SKM-1 (cell line): ENCODE data around the gene RBMX.
"Not testable (repeated sequence)": the region's sequence is repeated elsewhere in the genome, so short reads cannot be mapped to it uniquely, and the experiment has no call there.

ENCODE experiments used
- DNase-seq: peaks from one replicate; lab custom pipeline; 2025; ENCODE audit not compliant: unreplicated experiment; lab: John Stamatoyannopoulos, UW

Gene RBMX

DNA sequence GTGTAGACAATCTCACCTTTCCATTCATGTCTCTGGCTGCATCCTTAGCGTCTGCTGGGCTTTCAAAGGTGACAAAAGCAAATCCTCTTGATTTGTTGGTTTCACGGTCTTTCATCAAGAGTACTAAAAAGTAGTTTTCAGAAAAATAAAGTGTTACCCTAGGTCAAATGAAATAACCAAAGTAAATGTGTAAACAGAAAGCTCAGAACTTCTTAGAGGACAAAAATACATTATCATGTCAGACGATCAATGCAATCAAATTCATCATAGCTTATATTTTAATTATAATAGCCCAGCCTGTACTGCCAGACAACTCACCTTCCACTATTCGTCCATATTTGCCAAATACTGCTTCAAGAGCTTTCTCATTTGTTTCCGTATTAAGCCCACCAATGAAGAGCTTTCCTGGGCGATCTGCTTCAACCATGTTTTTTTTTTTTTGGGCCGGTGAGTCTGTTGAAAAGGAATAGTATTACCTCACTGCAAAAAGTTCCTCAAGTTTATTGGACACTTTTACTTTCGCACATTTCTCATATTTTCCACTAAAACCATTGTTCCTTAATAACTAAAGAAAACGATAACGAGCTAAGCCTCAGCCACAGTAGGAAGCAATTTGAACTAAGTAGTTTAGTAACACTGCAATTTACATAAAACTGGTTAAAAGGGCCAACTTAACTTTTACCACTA lies 1.4 kb downstream of the RBMX start:
- DNase-seq, result no peak

DNA sequence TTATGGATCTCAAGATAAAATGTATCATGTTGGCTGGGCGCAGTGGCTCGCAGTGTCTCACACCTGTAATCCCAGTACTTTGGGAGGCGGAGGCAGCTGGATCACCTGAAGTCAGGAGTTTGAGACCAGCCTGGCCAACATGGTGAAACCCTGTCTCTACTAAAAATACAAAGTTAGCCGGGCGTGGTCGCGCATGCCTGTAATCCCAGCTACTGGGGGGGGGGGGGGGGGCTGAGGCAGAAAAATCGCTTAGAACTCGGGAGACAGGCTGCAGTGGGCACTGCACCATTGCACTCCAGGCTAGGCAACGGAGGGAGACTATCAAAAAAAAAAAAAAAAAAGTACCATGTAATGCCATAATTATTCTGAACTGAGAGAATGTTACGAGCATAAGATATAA lies 2.1 kb downstream of the RBMX start:
- DNase-seq, result no peak

DNA sequence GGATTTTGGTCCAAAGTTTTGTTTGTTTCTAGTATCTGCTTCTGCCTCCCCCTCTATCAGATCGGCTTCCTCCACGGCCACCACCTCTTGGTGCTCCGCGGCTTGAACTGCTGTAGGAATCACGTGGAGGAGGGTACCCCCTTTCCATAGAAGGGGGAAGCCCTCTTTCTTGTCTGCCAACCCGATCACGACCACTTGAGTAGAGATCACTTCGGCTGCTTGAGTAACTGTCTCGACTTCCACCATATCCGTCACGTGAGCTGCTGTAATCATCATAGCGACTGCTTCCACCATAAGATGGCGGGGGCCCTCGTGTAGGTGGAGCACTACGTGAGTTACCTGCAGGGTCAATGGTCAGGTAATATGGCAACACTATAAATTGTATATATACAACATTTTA lies 6.4 kb downstream of the RBMX start:
- DNase-seq, result not testable (repeated sequence)

DNA sequence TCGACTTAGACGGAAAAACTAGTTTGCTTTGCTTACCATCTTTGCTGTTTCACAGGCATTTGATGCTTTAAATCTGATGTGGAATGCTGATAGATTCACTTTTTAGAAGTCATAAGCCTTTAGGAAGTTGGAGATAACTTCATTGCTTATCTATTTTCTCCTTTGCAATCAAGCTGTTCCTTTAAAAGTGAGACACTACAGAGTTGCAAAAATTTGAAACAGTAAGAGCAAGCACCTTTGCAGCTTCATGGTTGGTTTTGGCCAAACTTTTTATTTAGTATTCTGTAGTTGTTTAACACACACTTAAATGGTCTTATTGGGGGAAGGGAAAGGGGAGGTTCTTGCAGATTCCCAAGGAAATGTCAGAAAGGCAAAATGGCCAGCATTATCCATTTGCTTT lies 7.3 kb downstream of the RBMX start:
- not testable (repeated sequence) for DNase-seq

DNA sequence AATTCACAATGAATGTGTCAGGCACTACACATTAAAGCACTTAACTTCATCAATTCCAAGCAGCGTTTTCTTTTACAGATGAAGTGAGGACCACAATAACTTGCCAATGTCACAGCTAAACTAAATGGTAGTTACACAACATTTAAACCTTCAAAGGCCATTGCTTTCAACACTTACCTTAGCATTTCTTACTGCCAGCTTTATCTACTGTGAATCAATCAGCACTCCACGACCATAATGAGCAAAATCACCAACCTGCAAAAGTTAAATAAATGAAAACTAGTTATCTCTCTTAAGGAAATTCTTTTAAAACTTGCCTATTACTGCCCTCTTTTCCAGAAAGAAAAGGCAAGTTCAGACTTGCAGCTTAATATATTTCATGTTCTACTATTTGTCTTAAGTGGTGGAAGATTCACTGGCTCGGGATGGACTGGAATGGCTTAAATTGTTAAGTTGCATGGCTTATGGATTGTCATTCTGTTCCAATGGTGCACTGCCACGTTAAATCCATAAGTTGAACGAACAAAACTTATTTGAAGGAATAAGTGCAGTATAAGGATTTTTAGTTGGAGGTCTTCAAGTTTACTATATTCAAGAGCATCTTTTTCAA lies 8.3 kb downstream of the RBMX start:
- no peak for DNase-seq

DNA sequence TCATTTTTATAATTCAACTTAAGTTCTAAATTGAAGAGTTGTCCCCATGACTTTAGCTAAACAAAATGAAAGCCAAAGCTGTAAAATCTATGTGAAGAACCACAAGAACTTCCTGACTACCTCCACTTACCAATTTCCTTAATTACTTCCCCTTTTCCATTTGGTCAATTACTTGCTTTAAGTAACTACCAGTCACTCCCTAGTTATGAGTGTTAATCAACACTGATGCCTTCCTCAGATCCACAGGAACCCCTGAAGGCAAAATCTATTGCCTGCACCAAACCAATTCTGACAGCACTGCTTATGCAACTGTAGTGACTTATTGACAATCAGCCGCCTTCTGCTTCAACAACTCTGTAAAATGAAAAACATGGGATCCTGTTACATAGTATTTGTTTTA lies 10.5 kb downstream of the RBMX start:
- DNase-seq, result no peak

DNA sequence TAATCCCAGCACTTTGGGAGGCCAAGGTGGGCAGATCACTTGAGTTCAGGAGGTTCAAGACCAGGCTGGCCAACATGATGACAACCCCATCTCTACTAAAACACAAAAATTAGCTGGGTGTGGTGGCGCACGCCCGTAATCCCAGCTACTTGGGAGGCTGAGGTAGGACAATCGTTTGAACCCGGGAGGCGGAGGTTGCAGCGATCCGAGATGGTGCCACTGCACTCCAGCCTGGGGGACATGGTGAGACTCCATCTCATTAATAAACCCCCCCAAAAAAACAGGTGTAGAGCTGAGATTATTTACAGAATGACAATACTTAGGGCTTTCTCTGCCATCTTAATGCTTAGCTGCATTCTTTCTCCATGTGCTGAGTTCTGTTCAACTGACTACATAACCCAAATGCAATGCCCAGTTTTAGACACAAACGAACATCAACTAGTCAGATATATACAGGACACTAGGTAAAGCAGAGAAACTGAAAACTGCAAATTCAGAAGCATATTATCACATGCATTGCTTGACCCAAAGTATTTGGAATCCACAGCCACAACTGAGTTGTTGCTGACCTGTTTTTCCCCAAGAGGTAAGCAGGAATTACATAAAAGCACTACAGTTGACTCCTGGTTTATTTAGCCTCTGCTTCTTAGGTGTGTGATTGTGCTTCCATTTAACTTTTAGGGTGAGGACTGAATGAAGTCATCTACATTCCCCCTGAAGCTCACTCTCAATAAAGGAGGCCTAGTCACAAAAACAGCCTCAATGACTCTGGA lies 12.1 kb downstream of the RBMX start:
- DNase-seq, result no peak

DNA sequence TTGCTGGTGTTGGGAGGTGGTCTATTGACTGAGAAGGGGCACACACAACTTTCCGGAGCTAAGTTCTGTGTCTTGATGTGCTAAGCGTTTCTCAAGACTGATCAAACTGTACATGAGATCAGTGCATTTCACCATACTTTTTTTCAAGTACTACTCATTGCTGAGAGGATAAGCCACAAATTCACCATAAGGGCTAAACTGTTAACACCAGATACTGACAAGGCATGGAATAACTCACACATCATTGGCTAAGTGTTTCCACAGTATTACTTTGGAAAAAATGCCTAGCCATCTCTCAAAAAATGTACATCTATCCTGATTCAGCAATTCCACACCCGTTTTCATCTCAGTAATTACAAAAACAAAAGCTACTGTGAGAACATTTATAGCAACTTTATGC lies 13.0 kb downstream of the RBMX start:
- DNase-seq, result no peak

DNA sequence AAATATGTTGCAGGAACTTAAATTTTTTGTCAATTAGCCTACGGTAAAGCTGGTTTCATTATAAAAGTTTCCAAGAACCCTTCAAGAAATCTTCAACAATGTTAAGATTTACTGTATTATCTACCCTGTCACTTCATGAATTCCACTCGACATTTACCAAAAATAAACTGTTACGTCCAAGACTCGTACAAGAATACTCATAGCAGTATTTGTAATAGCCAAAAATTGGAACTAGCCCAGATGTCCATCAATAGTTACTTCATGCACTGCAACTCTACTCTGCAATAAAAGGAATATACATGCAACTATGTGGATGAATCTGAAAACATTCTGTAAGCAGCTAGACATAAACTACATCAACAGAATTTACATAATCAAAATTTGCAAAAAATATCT lies 13.4 kb downstream of the RBMX start:
- DNase-seq, result no peak

DNA sequence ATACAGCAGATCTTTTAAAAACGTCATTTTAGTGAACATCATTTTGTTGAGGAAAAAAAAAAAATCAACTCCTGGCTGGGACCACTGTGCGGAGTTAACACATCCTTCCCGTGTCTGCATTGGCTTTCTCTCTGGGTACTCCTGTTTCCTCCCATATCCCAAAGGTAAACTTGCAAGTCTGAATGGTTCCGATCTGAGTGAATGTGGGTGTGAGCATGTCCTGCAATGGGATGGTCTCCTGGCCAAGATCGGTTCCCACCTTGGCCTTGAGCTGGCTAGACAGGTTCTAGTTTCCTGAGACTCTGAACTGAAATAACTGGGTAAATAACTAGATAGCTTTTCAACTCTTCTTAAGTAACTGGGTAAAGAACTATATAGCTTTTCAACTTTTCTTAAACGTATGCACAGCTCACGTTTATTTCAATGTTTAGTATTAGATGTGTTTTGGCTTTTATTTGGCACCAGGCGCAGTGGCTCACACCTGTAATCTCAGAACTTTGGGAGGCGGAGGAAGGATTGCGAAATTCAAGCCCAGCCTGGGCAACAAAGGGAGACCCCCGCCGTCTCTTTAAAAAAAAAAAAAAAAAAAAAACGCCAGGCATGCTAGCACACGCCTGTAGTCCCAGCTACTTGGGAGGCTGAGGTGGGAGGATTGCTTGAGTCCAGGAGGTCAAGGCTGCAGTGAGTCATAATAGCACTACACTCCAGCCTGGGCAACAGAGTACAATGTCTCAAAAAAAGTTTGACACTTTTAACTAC lies 14.0 kb downstream of the RBMX start:
- DNase-seq, result no peak

DNA sequence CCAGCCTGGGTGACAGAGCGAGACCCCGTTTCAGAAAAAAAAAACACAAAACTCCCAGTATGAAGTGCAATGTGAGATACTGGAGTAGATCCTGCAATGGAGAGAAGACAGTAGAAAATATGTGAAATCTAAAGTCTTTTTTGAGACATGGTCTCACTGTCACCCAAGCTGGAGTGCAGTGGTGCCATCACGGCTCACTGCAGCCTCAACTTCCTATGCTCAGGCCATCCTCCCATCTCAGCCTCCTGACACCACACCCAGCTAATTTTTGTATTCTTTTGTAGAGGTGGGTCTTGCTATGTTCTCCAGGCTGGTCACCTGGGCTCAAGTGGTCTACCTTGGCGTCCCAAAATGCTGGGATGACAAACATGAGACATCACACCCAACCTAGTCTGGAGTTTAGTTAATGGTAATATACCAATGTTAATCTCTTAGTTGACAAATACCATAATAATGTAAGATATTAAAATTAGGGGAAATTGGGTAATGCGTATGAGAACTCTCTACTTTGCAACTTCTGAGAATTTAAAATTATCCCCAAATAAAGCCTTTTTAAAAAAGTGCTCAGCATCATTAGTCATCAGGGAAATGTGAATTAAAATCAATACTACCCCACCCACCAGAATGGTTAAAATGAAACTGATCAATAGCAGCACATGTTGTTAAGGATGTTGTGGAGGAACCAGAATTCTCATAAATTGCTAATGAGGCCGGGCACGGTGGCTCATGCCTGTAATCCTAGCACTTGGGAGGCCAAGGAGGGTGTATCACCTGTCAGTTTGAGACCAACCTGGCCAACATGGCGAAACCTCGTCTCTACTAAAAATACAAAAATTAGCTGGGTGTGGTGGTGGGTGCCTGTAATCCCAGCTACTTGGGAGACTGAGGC lies 15.0 kb downstream of the RBMX start:
- no peak for DNase-seq

DNA sequence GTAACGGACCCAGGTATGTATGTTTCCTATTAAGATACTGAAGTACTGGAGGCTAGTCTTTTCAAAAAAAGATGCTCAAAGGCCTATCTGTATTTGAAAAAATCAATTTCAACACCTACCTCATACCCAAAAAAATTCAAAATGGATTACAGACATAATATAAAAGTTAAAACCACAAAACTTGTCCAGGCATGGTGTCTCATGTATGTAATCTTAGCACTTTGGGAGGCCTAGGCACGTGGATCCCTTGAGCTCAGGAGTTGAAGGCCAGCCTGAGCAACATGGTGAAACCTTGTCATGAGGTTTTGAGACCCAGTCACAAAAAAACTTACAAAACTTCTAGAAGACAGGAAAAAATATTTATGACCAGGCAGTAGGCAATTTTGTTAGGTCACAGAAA lies 16.7 kb downstream of the RBMX start:
- no peak for DNase-seq

DNA sequence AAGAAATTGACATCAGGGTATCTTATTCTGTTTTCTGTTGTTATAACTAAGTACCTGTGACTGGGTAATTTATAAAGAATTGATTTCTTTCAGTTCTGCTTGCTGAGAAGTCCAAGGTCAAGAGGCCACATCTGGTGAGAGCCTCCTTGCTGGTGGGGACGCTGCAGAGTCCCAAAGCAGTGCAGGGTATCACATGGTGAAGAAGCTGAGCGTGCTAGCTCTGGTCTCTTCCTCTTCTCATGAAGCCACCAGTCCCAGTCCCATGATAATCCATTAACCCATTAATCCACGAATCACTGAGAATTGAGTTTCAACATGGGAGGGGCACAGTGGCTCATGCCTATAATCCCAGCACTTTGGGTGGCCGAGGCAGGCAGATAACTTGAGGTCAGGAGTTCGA lies 18.0 kb downstream of the RBMX start:
- no peak for DNase-seq

DNA sequence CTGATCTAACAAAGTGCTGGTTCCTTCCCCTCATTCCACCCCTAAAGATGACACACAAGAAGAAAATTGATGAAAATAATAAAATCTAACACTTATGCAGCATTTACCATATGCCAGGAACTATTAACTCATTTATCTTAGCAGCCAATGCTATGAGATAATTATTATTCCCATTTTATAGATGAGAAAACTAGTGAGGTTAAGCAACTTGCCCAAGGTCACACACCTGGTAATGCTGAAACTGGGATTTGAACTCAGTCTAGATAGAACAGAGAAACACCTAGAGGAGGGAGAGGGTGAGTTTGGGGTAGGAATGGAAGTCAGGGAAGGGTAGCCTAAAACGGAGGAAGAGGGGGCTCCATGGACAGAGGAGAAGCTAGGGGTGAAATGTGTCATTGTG lies 18.6 kb downstream of the RBMX start:
- no peak for DNase-seq

DNA sequence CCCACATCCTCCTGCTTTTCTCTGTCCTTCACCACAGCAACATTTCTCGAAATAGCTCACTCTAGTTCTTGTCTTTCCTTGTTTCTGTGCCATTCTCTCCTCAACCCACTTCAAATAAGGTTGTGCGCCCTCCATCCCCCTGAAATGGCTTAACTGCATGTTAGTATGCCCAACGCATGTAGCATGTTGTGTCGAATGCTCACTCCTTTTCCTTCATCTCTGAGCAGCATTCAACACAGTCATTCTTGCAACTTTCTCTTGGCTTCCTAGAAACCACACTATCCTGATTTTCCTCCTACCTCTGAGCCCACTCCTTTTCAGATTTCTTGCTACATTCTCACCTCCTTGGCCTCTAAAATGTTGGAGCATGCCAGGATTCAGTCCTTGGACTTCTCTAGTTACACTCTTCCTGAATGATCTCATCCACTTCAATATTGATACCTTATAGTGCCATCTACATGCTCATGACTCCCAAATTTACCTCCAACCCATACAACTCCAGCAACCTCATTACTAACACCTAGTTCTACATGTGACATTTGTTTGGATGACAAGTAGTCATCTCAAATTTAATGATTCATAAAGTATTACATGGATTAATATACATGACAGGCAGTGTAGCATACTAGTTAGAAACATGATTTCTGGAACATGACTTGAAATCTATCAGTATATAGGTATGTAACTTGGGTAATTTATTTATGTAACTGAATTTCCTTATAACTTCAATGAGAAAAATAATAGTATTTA lies 22.3 kb downstream of the RBMX start:
- no peak for DNase-seq

DNA sequence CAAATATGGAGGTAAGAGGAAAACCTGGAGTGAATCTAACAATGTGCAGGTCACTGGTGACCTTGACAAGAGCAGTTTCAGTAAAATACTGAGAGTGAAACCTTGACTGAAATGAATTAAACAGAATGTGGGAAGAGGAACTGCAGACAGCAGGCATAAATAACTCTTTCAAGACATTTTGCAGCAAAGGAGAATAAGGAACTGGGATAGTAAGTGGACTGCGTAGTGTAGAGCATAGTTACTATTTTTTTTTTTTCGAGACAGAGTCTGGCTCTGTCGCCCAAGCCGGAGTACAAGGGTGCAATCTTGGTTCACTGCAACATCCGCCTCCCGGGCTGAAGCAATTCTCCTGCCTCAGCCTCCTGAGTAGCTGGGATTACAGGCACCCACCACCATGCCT lies 24.0 kb downstream of the RBMX start:
- DNase-seq, result peak; percentile 40

DNA sequence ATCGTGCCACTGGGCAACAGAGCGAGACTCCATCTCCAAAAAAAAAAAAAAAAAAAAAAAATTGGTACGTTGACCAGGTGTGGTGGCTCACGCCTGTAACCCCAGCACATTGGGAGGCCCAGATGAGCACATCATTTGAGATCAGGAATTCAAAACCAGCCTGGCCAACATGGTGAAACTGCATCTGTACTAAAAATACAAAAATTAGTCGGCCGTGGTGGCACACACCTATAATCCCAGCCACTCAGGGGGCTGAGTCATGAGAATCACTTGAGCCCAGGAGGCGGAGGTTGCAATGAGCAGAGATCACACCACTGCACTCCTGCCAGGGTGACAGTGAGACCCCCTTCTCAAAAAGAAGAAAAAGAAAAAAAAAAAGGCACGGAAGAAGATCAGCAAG lies 24.5 kb downstream of the RBMX start:
- DNase-seq, result no peak

DNA sequence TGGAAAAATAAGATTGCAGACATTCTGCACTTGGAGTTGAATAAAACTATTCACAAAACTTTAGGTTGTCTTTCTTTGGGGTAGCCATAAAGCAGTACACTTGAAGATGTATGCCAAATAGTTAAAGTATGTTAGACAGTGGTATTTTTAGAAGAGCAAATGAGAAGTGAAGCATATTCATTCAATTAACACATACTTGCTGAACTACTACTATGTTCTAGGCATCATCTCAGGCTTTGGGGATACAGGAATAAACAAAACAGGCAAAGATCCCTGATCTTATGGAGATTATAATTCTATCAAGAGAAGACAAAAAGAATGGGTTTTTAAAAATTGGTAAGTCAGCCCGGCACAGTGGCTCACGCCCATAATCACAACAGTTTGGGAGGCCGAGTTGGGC lies 29.0 kb downstream of the RBMX start:
- DNase-seq, result no peak

DNA sequence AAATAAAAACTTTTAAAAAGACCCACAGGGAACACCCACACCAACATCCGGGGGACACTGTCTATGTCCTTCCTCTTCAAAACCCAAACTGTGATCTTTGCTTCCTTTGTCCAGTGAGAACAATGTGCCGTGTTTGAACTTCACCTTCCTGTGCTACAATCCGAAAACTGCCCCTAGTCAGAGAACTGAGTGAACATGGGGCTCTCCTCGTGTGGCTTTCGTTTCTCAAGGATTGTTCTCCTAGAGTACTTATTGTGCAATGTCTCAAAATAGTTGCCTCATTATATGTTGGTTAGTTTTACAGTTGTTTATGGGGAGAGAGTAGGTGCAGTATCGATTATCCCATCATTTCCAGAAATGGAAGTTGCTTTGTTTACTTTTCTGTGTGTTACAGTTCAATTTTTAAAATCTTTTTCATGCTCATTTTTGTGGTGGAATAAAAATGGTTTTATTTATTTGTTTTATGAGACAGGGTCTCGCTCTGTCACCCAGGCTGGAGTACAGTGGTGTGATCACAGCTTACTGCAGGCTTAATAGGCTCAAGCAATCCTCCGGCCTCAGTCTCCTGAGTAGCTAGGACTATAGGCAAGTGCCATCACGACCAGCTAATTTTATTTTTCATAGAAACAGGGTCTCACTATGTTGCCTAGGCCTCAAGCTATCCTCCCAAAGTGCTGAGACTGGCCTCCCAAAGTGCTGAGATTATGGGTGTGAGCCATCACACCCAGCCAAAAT lies 29.9 kb downstream of the RBMX start:
- peak; percentile 32 for DNase-seq
